GM18858 (cell line): ENCODE results near the gene FUBP1.
"Not testable (repeated sequence)": the region's sequence is repeated elsewhere in the genome, so short reads cannot be mapped to it uniquely, and the experiment has no call there.

Experiments used
- ATAC-seq: cut with Tn5 transposase; IDR thresholded peaks from one replicate; pipeline ENCODE4 v1.9.1; 2021; ENCODE audit not compliant: unreplicated experiment

FUBP1 gene

GRCh38 chr1:77951328-77951727, 27.5 kb downstream of the FUBP1 start:
- no peak for ATAC-seq

GRCh38 chr1:77950873-77951272, 28.0 kb downstream of the FUBP1 start:
- peak; percentile 68 for ATAC-seq

GRCh38 chr1:77948841-77949424, 29.9 kb downstream of the FUBP1 start:
- no peak for ATAC-seq

- no peak for ATAC-seq
Measured at GRCh38 chr1:77945345-77945744, 33.5 kb downstream of the FUBP1 start.

- ATAC-seq = no peak
Measured at GRCh38 chr1:77942400-77943140, 36.3 kb downstream of the FUBP1 start.

GRCh38 chr1:77940921-77941570, 37.8 kb downstream of the FUBP1 start:
- no peak for ATAC-seq

- no peak for ATAC-seq
Measured at GRCh38 chr1:77938651-77939050, 40.2 kb downstream of the FUBP1 start.

- ATAC-seq = no peak
Measured at GRCh38 chr1:77929806-77930205, 49.1 kb downstream of the FUBP1 start.

- no peak for ATAC-seq
Measured at GRCh38 chr1:77927414-77927813, 51.5 kb downstream of the FUBP1 start.

GRCh38 chr1:77926561-77927357, 52.1 kb downstream of the FUBP1 start:
- ATAC-seq = no peak

- ATAC-seq = no peak
Measured at GRCh38 chr1:77925956-77926355, 52.9 kb downstream of the FUBP1 start.

- ATAC-seq = no peak
Measured at GRCh38 chr1:77925518-77925917, 53.4 kb downstream of the FUBP1 start.

GRCh38 chr1:77918918-77919317, 60.0 kb downstream of the FUBP1 start:
- not testable (repeated sequence) for ATAC-seq

GRCh38 chr1:77910116-77910515, 68.8 kb downstream of the FUBP1 start:
- ATAC-seq = no peak

GRCh38 chr1:77906624-77907023, 72.2 kb downstream of the FUBP1 start:
- ATAC-seq = no peak

GRCh38 chr1:77906019-77906545, 72.8 kb downstream of the FUBP1 start:
- ATAC-seq = no peak

- no peak for ATAC-seq
Measured at GRCh38 chr1:77905603-77906002, 73.3 kb downstream of the FUBP1 start.

GRCh38 chr1:77900687-77901293, 78.1 kb downstream of the FUBP1 start:
- no peak for ATAC-seq

- ATAC-seq = no peak
Measured at GRCh38 chr1:77899647-77900320, 79.1 kb downstream of the FUBP1 start.
